Measurements from ENCODE around the gene C6orf89. TPM values are rescaled to one million over a fixed set of nuclear protein-coding genes. Genes with fewer than 3 reads are reported as not detected.

The C6orf89 gene
- polyA plus RNA-seq, 3 donors from 2014 or later = 26.8 to 54.2 (median 43.8) TPM

GRCh38 chr6:36860126-36860525, 25.6 kb upstream of the C6orf89 start:
- no peak overlapping the region for H3K27ac Mint-ChIP-seq
- H3K27me3 Mint-ChIP-seq (ENCODE audit: low read depth in 3 of 3) = peaks cover 0 to 2% (median 1%) of the 10 kb centered on the region in 3 donors
- no peaks in the 10 kb centered on the region for H3K9me3 Mint-ChIP-seq
- peaks cover 9 to 33% (median 29%) of the 10 kb centered on the region in 3 donors for H3K36me3 Mint-ChIP-seq
- H3K4me3 Mint-ChIP-seq = no peak overlapping the region
- DNase-seq = no peak
- peaks cover 0 to 2% of the 10 kb centered on the region in 2 donors for H3K4me1 Mint-ChIP-seq

DNA sequence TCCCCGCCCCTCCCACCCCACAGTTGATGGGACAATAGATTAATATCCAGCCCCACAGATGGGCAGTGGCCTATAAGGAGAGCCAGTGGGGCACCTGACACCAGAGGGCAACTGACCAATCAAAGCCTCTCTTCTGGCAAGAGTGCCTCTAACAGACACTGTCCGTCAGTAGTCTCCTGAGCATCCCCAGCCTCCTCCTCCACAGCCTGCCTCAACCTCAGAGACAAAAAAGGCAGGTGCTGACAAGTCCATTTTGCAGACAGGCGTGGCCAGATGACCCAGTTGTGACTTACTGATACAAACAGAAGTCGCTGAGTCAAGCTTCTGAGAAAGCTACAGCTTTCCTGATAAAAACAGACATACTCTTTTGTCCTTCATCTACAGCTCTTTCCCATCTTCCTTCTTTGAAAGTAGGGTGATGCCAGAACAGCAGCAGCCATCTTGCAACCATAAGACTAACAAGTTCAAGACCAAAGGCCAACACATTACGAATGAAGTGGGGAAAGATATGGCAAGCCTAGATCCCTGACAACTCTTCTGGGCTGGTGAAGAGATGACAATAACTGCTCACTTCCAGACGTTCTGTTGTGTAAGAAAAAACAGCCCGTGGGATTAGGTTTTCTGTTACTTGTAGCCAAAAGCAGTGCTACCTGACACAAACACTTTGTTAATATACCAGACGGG, 23.4 kb upstream of the C6orf89 start:
- Mint-ChIP-seq H3K9me3 (no peaks in the 10 kb centered on the region), H3K27ac (no peak overlapping the region), H3K36me3 (peaks cover 9 to 27% (median 16%) of the 10 kb centered on the region in 3 donors), H3K27me3 (ENCODE audit: low read depth in 3 of 3) (peaks cover 0 to 2% (median 1%) of the 10 kb centered on the region in 3 donors), H3K4me3 (no peak overlapping the region), H3K4me1 (peaks cover 2 to 11% of the 10 kb centered on the region in 2 donors)
- DNase-seq = no peak

GRCh38 chr6:36862848-36863382, 22.8 kb upstream of the C6orf89 start:
- peaks cover 9 to 33% (median 23%) of the 10 kb centered on the region in 3 donors for H3K36me3 Mint-ChIP-seq
- H3K27ac Mint-ChIP-seq = peak overlapping the region in 1 of 6 donors; percentile 28
- H3K27me3 Mint-ChIP-seq (ENCODE audit: low read depth in 3 of 3) = peaks cover 0 to 2% (median 1%) of the 10 kb centered on the region in 3 donors
- peaks cover 2 to 16% of the 10 kb centered on the region in 2 donors for H3K4me1 Mint-ChIP-seq
- DNase-seq = no peak
- H3K4me3 Mint-ChIP-seq = no peak overlapping the region
- no peaks in the 10 kb centered on the region for H3K9me3 Mint-ChIP-seq

- peaks cover 0 to 2% (median 1%) of the 10 kb centered on the region in 3 donors for H3K27me3 Mint-ChIP-seq (ENCODE audit: low read depth in 3 of 3)
- no peaks in the 10 kb centered on the region for H3K9me3 Mint-ChIP-seq
- peaks cover 4 to 21% of the 10 kb centered on the region in 2 donors for H3K4me1 Mint-ChIP-seq
- H3K36me3 Mint-ChIP-seq = peaks cover 13 to 35% (median 27%) of the 10 kb centered on the region in 3 donors
- peak overlapping the region in 3 of 6 donors; percentile 15 to 28 (median 16) for H3K27ac Mint-ChIP-seq
- no peak overlapping the region for H3K4me3 Mint-ChIP-seq
- no peak for DNase-seq
These were observed 21.8 kb upstream of the C6orf89 start for GRCh38 chr6:36863670-36864540.

GRCh38 chr6:36865835-36866234, 19.9 kb upstream of the C6orf89 start:
- DNase-seq = no peak
- Mint-ChIP-seq H3K27ac (no peak overlapping the region), H3K36me3 (peaks cover 12 to 45% (median 22%) of the 10 kb centered on the region in 3 donors), H3K9me3 (no peaks in the 10 kb centered on the region), H3K4me3 (no peak overlapping the region), H3K4me1 (peaks cover 5 to 21% of the 10 kb centered on the region in 2 donors), H3K27me3 (ENCODE audit: low read depth in 3 of 3) (peaks cover 0 to 2% (median 1%) of the 10 kb centered on the region in 3 donors)

DNA sequence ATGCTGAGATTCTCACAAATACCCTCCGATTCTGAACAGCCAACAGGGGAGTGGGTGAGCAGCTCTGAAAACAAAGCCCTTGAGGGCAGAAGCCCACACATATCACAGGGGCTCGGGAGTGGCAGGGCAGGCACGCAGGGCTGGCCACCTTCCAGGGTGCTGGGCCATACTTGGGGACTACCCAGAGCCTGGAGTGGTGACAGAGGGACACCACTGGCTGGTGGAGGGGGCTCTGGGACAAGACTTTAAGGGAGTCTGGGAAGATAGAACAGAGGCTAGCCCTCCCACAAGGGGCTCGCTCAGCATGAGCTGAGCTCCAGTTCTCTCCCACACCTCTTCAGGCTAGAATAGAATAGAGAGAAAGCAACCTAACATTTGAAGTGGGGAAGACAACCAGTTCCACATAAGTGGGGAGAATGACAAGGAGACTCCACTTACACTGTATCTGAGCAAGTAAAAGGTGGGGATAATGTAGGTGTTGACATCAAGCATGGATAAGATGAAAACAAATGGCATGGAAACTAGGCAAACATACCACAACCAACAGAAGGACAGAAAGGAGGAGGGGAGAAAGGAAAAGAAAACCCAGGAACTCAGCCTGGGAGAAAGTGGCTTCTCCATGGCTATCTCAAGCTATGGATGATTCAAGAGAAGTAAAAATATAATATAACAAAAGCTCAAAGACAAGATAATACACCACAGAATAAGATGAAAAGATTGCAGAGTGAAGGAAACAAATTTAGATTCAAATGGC, 18.1 kb upstream of the C6orf89 start:
- H3K27me3 Mint-ChIP-seq (ENCODE audit: low read depth in 3 of 3) = peaks cover 0 to 2% (median 1%) of the 10 kb centered on the region in 3 donors
- peaks cover 5 to 21% of the 10 kb centered on the region in 2 donors for H3K4me1 Mint-ChIP-seq
- no peak overlapping the region for H3K4me3 Mint-ChIP-seq
- no peaks in the 10 kb centered on the region for H3K9me3 Mint-ChIP-seq
- H3K36me3 Mint-ChIP-seq = peaks cover 10 to 41% (median 25%) of the 10 kb centered on the region in 3 donors
- no peak for DNase-seq
- peak overlapping the region in 1 of 6 donors; percentile 15 for H3K27ac Mint-ChIP-seq

DNA sequence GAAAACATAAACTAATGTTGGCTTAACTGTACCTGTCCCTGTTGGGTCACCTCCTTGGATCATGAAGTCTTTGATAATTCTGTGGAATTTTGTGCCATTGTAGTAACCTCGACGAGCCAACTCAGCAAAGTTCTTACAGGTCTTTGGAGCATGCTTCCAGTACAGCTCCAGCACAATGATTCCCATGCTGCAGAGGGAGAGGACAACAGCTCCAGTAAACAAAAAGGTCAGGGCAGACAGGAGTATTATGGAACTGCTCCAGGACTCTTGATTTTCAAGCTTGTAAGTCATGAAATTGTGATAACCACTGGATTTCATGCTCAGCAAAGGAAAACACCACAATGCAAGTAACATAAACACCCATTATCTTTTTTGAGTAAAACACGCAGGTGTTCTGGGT, 14.1 kb upstream of the C6orf89 start:
- no peak overlapping the region for H3K4me3 Mint-ChIP-seq
- H3K27ac Mint-ChIP-seq = no peak overlapping the region

GRCh38 chr6:36873115-36873514, 12.6 kb upstream of the C6orf89 start:
- no peak for DNase-seq
- H3K27ac Mint-ChIP-seq = peak overlapping the region in 5 of 6 donors; percentile 90 to 99 (median 98)

More for the DNA sequence above, 14.1 kb upstream of the C6orf89 start:
- Mint-ChIP-seq H3K36me3 (peaks cover 4 to 23% (median 17%) of the 10 kb centered on the region in 3 donors), H3K4me1 (peaks cover 32 to 39% of the 10 kb centered on the region in 2 donors), H3K9me3 (no peaks in the 10 kb centered on the region), H3K27me3 (ENCODE audit: low read depth in 3 of 3) (peaks cover 0 to 5% (median 3%) of the 10 kb centered on the region in 3 donors)
- no peak for DNase-seq

GRCh38 chr6:36873612-36874442, 11.9 kb upstream of the C6orf89 start:
- Mint-ChIP-seq H3K27me3 (ENCODE audit: low read depth in 3 of 3) (peaks cover 0 to 6% (median 5%) of the 10 kb centered on the region in 3 donors), H3K4me3 (peak overlapping the region; percentile 97 to 99 (median 99)), H3K36me3 (peaks cover 0 to 10% (median 6%) of the 10 kb centered on the region in 3 donors), H3K9me3 (no peaks in the 10 kb centered on the region), H3K4me1 (peaks cover 28 to 31% of the 10 kb centered on the region in 2 donors), H3K27ac (peak overlapping the region; percentile 76 to 99 (median 96))
- DNase-seq = no peak

More at GRCh38 chr6:36873115-36873514, 12.6 kb upstream of the C6orf89 start:
- Mint-ChIP-seq H3K27me3 (ENCODE audit: low read depth in 3 of 3) (peaks cover 0 to 5% (median 5%) of the 10 kb centered on the region in 3 donors), H3K4me3 (peak overlapping the region; percentile 97 to 99 (median 99)), H3K4me1 (peaks cover 31 to 32% of the 10 kb centered on the region in 2 donors), H3K9me3 (no peaks in the 10 kb centered on the region), H3K36me3 (peaks cover 2 to 12% (median 8%) of the 10 kb centered on the region in 3 donors)

GRCh38 chr6:36874443-36875249, 11.1 kb upstream of the C6orf89 start, which contains the start of gene PPIL1:
Gene PPIL1 (minus strand): TSS chr6:36874803. CDS start chr6:36874772, 31 bp downstream.
- Mint-ChIP-seq H3K27ac (peak within 1 kb of the TSS; percentile 94 to 99 (median 98)), H3K36me3 (peaks cover 0 to 6% (median 6%) of the 10 kb centered on the region in 3 donors), H3K4me3 (peak within 1 kb of the TSS; percentile 97 to 99 (median 99)), H3K9me3 (no peaks in the 10 kb centered on the region), H3K27me3 (ENCODE audit: low read depth in 3 of 3) (peaks cover 0 to 6% (median 5%) of the 10 kb centered on the region in 3 donors), H3K4me1 (peaks cover 28 to 31% of the 10 kb centered on the region in 2 donors)
- DNase-seq = peak; percentile 86 to 90 (median 89)

DNA sequence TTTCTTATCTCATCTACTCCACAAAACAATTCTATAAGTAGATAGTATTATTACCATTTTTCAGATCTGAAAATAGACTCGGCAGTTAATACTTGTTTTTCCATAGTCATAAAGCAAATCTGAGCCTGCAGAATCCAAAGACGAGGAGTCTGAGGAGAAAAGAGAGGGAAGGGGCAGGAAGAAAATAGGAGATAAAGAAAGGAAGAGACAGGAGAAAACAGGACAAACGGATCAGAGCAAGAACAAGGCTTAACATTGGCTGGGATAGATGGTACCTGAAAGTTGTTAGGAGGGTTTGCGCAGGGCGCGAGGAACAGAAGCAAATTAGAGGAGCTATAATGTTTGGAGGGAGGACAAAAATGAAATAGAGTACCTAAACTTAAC, 10.5 kb upstream of the C6orf89 start:
- H3K36me3 Mint-ChIP-seq = peaks cover 0 to 6% (median 2%) of the 10 kb centered on the region in 3 donors
- H3K4me3 Mint-ChIP-seq = peak overlapping the region; percentile 97 to 99 (median 99)
- H3K9me3 Mint-ChIP-seq = no peaks in the 10 kb centered on the region
- peaks cover 0 to 6% (median 5%) of the 10 kb centered on the region in 3 donors for H3K27me3 Mint-ChIP-seq (ENCODE audit: low read depth in 3 of 3)
- DNase-seq = no peak
- peaks cover 28 to 31% of the 10 kb centered on the region in 2 donors for H3K4me1 Mint-ChIP-seq
- H3K27ac Mint-ChIP-seq = peak overlapping the region; percentile 94 to 99 (median 98)

All from immature natural killer cell (primary cell).